Activated T-helper 2 cell treated with anti-CD3 and anti-CD28 coated beads, Interferon-gamma antibody, Interleukin-2, Interleukin-4, amounts not matched to agents 10 μg/mL and 5 μg/mL and 100 μg/mL, durations not matched to agents 14 hours and 24 hours and 36 hours (primary cell): ENCODE data around the gene SMPD3. TPM values are rescaled to one million over a fixed set of nuclear protein-coding genes. Genes with fewer than 3 reads are reported as not detected.

Experiments
- DNase-seq: peaks from one replicate; pipeline ENCODE4 v3.0.0; 2021; ENCODE audit warnings: low spot score
- H3K27ac Mint-ChIP-seq: one replicate; pipeline ENCODE4 v1.8.0; 2021; ENCODE audit warnings: mixed read lengths
- H3K27me3 Mint-ChIP-seq: one replicate; pipeline ENCODE4 v1.8.0; 2021; ENCODE audit warnings: low read depth, mixed read lengths
- H3K36me3 Mint-ChIP-seq: one replicate; pipeline ENCODE4 v1.8.0; 2021; ENCODE audit warnings: low read depth, mixed read lengths
- H3K4me1 Mint-ChIP-seq: one replicate; pipeline ENCODE4 v1.8.0; 2021; ENCODE audit warnings: low read depth, mixed read lengths
- H3K4me3 Mint-ChIP-seq: one replicate; pipeline ENCODE4 v1.8.0; 2021; ENCODE audit warnings: low read depth, mild to moderate bottlenecking, moderate library complexity, mixed read lengths
- H3K9me3 Mint-ChIP-seq: one replicate; pipeline ENCODE4 v1.8.0; 2021; ENCODE audit warnings: mixed read lengths
- intact Hi-C: fragments of 100-400 bp; cut with micrococcal nuclease; formaldehyde crosslinking; loops from one replicate; pipeline ENCODE4 v1.15.1; 2023
- total RNA-seq: library from RNA; stranded (reverse); gene quantifications from 2 replicates; pipeline ENCODE4 v1.2.3, GENCODE V29; 2022

Gene SMPD3
- total RNA-seq, 1 donor from 2014 or later = 0.07 TPM

- Mint-ChIP-seq H3K27me3 (peaks cover 2% of the 10 kb centered on the region), H3K27ac (no peak overlapping the region), H3K9me3 (no peaks in the 10 kb centered on the region), H3K4me3 (peak overlapping the region; percentile 39), H3K36me3 (peaks cover 82% of the 10 kb centered on the region), H3K4me1 (peaks cover 31% of the 10 kb centered on the region)
- intact Hi-C loops = no loop called here
- no peak for DNase-seq
Observed at GRCh38 chr16:68355447-68356248, 92.7 kb downstream of the SMPD3 start.

GRCh38 chr16:68354816-68355215, 93.5 kb downstream of the SMPD3 start:
- Mint-ChIP-seq H3K27ac (no peak overlapping the region), H3K4me3 (no peak overlapping the region)
- intact Hi-C loops = no loop called here

DNA sequence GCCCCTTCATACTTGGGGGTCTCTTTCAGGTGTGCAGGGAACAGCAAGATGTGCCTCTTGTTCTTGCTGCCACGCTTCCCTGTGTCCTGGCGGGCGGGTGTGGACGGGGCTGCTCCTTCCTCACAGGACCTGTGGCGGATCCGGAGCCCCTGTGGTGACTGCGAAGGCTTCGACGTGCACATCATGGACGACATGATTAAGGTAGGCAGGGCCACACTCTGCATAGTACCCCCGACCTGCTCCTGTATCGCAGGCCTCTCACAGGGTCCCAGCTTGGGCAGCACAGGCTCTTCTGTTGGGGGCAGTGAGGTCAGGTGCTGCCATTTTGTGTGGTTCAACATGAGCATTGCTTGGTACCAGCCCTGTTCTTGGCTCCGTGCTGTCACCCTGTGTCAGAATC, 94.9 kb downstream of the SMPD3 start:
- H3K4me3 Mint-ChIP-seq = no peak overlapping the region

More at GRCh38 chr16:68354816-68355215, 93.5 kb downstream of the SMPD3 start:
- peaks cover 82% of the 10 kb centered on the region for H3K36me3 Mint-ChIP-seq
- peaks cover 31% of the 10 kb centered on the region for H3K4me1 Mint-ChIP-seq
- no peak for DNase-seq
- H3K9me3 Mint-ChIP-seq = no peaks in the 10 kb centered on the region
- H3K27me3 Mint-ChIP-seq = peaks cover 2% of the 10 kb centered on the region

DNA sequence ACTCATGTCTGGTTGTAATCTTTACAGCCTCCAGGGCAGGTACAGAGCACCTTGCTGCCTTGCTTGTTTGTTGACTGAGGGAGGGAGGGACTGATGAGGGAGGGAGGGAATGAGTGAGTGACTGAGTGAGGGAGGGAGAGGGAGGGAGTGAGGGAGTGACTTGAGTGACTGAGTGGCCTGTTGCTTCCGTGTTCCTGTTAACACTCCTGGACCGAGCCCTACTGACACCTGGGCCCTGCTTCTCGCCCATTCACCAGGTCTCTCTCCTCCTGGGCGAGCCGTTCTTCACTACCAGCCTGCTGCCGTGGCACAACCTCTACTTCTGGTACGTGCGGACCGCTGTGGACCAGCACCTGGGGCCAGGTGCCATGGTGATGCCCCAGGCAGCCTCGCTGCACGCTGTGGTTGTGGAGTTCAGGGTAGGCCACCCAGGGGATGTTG, 96.3 kb downstream of the SMPD3 start:
- Mint-ChIP-seq H3K27ac (no peak overlapping the region), H3K27me3 (peaks cover 2% of the 10 kb centered on the region), H3K36me3 (peaks cover 85% of the 10 kb centered on the region), H3K4me3 (no peak overlapping the region), H3K9me3 (no peaks in the 10 kb centered on the region), H3K4me1 (peaks cover 21% of the 10 kb centered on the region)
- DNase-seq = no peak
- intact Hi-C loops = no loop called here

More for the DNA sequence above, 94.9 kb downstream of the SMPD3 start:
- no peaks in the 10 kb centered on the region for H3K9me3 Mint-ChIP-seq
- no peak for DNase-seq
- intact Hi-C loops = no loop called here
- peaks cover 31% of the 10 kb centered on the region for H3K4me1 Mint-ChIP-seq
- peaks cover 2% of the 10 kb centered on the region for H3K27me3 Mint-ChIP-seq
- no peak overlapping the region for H3K27ac Mint-ChIP-seq
- H3K36me3 Mint-ChIP-seq = peaks cover 86% of the 10 kb centered on the region

- Mint-ChIP-seq H3K27ac (no peak overlapping the region), H3K36me3 (peaks cover 85% of the 10 kb centered on the region), H3K27me3 (peaks cover 2% of the 10 kb centered on the region), H3K9me3 (no peaks in the 10 kb centered on the region), H3K4me1 (peaks cover 15% of the 10 kb centered on the region), H3K4me3 (no peak overlapping the region)
- no peak for DNase-seq
- intact Hi-C loops = no loop called here
Observed at GRCh38 chr16:68351463-68351862, 96.8 kb downstream of the SMPD3 start.

DNA sequence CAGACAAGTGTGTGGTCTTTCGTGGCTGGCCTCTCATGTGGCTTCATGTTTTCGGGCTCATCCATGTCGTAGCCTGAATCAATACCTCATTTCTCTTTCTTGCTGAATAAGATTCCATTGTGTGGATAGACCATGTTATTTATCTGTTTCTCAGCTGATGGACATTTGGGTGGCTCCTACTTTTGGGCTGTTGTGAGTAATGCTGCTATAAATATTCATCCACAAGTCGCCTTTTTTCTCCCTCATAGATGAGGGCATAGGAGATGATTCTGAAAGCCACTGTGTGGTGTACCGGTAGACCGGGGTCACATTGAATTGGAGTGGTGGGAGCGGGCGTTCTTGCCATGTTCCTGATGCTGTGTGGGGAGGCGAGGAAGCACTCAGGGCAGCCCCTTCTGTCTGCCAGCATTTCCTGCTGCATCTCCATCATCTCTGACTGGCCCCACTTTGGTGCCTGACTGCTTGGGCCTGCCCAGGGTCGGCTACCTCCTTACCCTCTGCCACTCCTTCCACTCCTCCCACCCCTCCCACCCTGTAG, 97.4 kb downstream of the SMPD3 start:
- no peak for DNase-seq
- Mint-ChIP-seq H3K9me3 (no peaks in the 10 kb centered on the region), H3K4me1 (peaks cover 11% of the 10 kb centered on the region), H3K4me3 (no peak overlapping the region), H3K27ac (no peak overlapping the region), H3K27me3 (peaks cover 2% of the 10 kb centered on the region), H3K36me3 (peaks cover 88% of the 10 kb centered on the region)
- intact Hi-C loops = no loop called here

DNA sequence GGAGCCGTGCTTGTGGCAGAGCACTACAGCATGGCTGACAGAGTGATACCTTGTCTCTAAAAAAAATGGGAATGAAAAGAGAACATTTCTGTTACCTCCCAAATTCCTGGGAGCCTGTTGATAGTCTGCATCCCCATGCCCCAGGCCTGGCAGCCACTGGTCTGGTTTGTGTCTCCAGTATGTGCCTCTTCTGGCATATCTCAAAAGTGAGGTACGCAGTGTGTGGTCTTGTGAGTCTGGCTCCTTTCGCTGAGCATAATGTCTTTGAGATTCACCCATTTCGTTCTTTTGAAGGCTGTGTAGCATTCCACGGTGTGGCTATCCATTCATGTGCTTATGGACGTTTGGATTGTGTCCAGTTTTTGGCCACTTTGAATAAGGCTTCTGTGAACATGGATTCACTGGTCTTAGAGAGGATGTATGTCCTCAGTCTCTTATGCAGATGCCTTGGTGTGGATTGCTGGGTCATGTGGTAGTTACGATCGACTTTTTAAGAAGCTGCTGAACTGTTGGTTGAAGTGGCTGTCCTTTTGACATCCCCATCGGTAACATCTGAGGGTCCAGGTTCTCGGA, 98.4 kb downstream of the SMPD3 start:
- Mint-ChIP-seq H3K4me1 (peaks cover 2% of the 10 kb centered on the region), H3K4me3 (no peak overlapping the region), H3K27ac (no peak overlapping the region), H3K36me3 (peaks cover 88% of the 10 kb centered on the region), H3K27me3 (peaks cover 2% of the 10 kb centered on the region), H3K9me3 (no peaks in the 10 kb centered on the region)
- intact Hi-C loops = no loop called here
- no peak for DNase-seq

DNA sequence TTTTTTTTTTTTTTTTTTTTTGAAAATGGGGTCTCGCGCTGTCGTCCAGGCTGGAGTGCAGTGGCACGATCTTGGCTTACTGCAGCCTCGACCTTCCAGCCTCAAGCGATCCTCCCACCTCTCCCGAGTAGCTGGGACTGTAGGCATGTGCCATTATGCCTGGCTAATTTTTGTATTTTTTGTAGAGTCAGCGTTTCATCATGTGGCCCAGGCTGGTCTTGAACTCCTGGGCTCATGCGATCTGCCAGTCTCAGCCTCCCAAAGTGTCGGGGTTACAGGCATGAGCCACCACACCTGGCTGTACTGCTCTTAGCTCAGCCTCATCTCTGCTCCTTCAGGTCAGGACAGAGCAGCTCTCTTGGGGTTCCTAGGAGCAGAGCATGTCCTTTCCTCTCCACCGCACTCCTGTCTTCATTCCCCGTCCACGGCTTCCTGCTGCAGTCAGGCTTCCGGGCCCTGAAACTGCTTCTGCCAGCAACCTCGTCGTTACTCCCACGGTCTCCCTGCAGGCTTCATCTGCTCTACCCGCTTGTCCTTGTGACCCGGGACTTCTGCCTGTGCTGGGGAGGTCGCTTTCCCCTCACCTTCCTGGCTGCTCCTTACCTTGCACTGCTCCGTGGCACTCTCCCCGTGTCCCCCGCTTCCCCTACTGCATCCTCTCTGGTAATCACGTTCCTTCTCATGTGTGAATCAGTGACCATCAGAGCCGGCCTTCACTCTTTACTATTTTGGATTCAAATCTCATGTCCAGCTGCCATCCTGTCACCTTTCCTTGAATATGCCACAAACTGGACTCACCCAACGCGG, 99.5 kb downstream of the SMPD3 start:
- intact Hi-C loops = no loop called here
- Mint-ChIP-seq H3K4me3 (no peak overlapping the region), H3K36me3 (peaks cover 83% of the 10 kb centered on the region), H3K27ac (no peak overlapping the region), H3K4me1 (peaks cover 2% of the 10 kb centered on the region), H3K27me3 (no peaks in the 10 kb centered on the region), H3K9me3 (no peaks in the 10 kb centered on the region)
- no peak for DNase-seq

GRCh38 chr16:68347605-68348004, 100.7 kb downstream of the SMPD3 start:
- Mint-ChIP-seq H3K27ac (no peak overlapping the region), H3K4me1 (peaks cover 2% of the 10 kb centered on the region), H3K27me3 (no peaks in the 10 kb centered on the region), H3K4me3 (no peak overlapping the region), H3K36me3 (peaks cover 80% of the 10 kb centered on the region), H3K9me3 (no peaks in the 10 kb centered on the region)
- DNase-seq = no peak
- intact Hi-C loops = no loop called here

DNA sequence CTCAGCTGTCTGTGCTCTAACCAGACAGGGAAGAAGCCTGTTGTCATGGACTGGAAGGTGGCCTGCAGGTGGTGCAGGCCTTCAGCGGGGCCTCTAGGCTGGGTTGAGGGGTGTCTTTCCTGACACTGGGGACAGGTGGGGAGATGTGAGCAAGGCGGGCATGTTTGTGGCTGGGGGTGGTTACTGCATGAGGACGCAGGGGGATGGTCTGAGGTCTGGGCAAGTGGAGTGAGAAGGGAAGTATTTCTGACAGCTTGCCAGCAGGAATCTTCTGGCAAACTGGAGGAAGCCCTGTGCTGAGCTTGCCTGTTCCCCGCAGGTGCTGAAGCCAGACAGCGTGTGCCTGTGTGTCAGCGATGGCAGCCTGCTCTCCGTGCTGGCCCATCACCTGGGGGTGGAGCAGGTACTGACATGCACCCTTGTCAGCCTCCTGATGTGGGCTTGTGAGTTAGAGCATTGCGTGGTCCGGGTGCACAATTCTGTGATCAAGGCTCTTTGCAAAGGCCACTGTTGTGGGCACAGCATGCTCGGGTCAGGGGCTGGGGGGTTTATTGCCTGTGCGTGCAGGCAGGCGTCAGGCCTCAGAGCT, 101.3 kb downstream of the SMPD3 start:
- Mint-ChIP-seq H3K36me3 (peaks cover 80% of the 10 kb centered on the region), H3K4me1 (peaks cover 2% of the 10 kb centered on the region), H3K27me3 (no peaks in the 10 kb centered on the region), H3K9me3 (no peaks in the 10 kb centered on the region), H3K27ac (no peak overlapping the region), H3K4me3 (no peak overlapping the region)
- DNase-seq = no peak
- intact Hi-C loops = no loop called here

DNA sequence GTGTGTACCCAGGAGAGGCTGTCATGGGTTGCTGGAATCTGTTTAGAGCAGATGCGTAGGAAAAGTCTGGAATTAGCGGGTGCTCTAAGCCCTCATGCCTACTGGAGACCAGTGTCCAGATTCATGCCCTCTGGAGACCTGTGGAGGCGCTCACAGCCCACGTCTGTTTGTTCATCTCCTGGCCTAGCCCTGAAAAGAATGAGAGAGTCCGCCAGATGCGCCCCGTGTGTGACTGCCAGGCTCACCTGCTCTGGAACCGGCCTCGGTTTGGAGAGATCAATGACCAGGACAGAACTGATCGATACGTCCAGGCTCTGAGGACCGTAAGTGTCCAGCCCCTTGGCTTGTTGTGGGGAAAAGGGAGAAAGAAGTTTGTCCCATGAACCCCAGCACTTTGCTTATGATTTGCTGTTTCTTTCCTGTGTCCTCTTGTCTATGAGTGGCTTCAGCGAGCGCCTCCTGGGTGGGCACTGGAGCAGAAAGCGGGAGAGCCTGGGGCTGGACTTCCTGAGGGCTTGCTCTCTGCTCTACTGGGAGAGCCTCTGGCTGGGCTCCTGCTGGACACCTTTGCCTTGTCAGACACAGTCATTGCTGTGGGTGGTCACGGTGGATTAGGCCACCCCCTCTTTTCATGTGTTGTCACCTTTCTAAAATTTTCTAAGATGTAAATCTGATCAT, 102.2 kb downstream of the SMPD3 start:
- peaks cover 71% of the 10 kb centered on the region for H3K36me3 Mint-ChIP-seq
- no peak for DNase-seq

GRCh38 chr16:68345351-68345810, 102.9 kb downstream of the SMPD3 start:
- H3K4me1 Mint-ChIP-seq = no peaks in the 10 kb centered on the region
- no peak for DNase-seq
- no peak overlapping the region for H3K4me3 Mint-ChIP-seq
- intact Hi-C loops = no loop called here
- no peaks in the 10 kb centered on the region for H3K27me3 Mint-ChIP-seq
- H3K9me3 Mint-ChIP-seq = no peaks in the 10 kb centered on the region
- H3K27ac Mint-ChIP-seq = no peak overlapping the region
- H3K36me3 Mint-ChIP-seq = peaks cover 73% of the 10 kb centered on the region

More for the DNA sequence above, 102.2 kb downstream of the SMPD3 start:
- H3K27me3 Mint-ChIP-seq = no peaks in the 10 kb centered on the region
- no peak overlapping the region for H3K27ac Mint-ChIP-seq
- H3K4me1 Mint-ChIP-seq = no peaks in the 10 kb centered on the region
- intact Hi-C loops = no loop called here
- no peak overlapping the region for H3K4me3 Mint-ChIP-seq
- no peaks in the 10 kb centered on the region for H3K9me3 Mint-ChIP-seq
